Stimulated activated CD4-positive, alpha-beta T cell treated with anti-CD3 and anti-CD28 coated beads, Interleukin-12 subunit alpha, Interleukin-12 subunit beta, amount 100 ng/mL, for 24 hours (primary cell): ENCODE measurements around the gene ZG16.
A peak's percentile ranks its signal among the peaks of the same experiment; 100 is the strongest.
"Not testable (repeated sequence)": the region's sequence is repeated elsewhere in the genome, so short reads cannot be mapped to it uniquely, and the experiment has no call there.

ENCODE experiments used
- DNase-seq, 2 experiments: peaks; one replicate each; pipeline ENCODE4 v3.0.0-alpha.2; 2020; ENCODE audit warnings: low read depth in 2 of 2

The ZG16 gene

DNA sequence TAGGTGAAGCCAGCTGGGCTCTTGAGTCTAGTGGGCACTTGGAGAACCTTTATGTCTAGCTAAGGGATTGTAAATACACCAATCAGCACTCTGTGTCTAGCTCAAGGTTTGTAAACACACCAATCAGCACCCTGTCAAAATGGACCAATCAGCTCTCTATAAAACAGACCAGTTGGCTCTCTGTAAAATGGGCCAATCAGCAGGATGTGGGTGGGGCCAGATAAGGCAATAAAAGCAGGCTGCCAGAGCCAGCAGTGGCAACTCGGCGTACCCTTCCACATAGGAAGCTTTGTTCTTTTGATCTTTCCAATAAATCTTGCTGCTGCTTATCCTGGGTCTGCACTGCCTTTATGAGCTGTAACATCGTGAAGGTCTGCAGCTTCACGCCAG, 29.3 kb upstream of the ZG16 start:
- DNase-seq: not testable (repeated sequence)

GRCh38 chr16:29753516-29753915, 24.5 kb upstream of the ZG16 start:
- no peak for DNase-seq

DNA sequence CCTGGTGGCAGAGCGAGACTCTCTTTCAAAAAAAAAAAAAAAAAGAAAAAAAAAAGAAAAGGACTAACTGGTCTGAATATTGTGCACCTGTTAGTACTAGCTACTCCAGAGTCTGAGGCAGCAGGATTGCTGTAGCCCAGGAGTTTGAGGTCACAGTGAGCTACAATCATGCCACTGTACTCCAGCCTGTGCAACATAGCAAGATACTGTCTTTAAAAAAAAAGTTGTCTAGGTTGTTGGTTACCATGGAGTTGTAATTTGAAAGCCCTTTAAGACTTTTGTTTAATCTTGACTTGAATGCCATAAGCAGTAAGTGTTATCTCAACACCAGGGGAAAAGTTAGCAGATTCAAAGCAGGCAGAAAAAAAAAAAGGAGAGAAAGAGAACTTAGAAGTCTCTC, 21.4 kb upstream of the ZG16 start:
- DNase-seq: no peak

DNA sequence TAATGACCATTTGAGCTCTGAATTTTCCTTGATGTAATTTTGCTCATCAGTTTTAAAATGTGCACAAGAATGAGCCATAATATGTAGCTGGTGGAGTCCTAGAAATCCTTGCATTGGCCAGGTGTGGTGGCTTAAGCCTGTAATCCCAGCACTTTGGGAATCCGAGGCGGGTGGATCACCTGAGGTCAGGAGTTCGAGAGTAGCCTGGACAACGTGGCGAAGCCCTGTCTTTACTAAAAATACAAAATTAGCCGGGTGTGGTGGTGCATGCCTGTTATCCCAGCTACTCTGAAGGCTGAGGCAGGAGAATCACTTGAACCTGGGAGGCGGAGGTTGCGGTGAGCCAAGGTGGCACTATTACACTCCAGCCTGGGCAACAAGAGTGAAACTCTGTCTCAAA, 21.0 kb upstream of the ZG16 start:
- DNase-seq: not testable (repeated sequence)

GRCh38 chr16:29757950-29758466, 20.0 kb upstream of the ZG16 start:
- DNase-seq: no peak

GRCh38 chr16:29760567-29761279, 17.3 kb upstream of the ZG16 start:
- no peak for DNase-seq

DNA sequence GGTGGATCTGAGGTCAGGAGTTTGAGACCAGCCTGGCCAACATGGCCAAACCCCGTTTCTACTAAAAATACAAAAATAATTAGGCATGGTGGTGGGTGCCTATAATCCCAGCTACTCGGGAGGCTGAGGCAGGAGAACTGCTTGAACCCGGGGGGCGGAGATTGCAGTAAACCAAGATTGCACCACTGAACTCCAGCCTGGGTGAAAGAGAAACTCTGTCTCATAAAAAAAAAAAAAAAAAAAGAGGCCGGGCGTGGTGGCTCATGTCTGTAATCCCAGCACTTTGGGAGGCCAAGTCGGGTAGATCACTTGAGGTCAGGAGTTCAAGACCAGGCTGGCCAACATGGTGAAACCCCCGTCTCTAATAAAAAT, 16.8 kb upstream of the ZG16 start:
- not testable (repeated sequence) for DNase-seq

- DNase-seq: no peak
Observed at GRCh38 chr16:29761882-29762281, 16.2 kb upstream of the ZG16 start.

DNA sequence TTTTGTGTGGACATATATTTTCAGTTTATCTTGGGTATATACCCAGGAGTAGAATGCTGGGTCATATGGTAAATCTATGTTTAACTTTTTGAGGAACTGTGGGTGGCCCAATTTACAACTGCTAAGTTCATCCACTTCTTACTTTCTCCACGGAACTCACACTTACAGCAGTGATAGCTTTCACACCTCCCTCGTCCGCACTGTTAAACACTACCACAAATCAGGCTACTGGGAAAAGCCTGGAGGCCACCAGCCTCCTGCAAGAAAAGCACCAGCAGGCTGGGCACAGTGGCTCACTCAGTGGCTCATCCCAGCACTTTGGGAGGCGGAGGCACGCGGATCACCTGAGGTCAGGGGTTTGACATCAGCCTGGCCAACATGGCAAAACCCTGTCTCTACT, 14.7 kb upstream of the ZG16 start:
- no peak for DNase-seq

DNA sequence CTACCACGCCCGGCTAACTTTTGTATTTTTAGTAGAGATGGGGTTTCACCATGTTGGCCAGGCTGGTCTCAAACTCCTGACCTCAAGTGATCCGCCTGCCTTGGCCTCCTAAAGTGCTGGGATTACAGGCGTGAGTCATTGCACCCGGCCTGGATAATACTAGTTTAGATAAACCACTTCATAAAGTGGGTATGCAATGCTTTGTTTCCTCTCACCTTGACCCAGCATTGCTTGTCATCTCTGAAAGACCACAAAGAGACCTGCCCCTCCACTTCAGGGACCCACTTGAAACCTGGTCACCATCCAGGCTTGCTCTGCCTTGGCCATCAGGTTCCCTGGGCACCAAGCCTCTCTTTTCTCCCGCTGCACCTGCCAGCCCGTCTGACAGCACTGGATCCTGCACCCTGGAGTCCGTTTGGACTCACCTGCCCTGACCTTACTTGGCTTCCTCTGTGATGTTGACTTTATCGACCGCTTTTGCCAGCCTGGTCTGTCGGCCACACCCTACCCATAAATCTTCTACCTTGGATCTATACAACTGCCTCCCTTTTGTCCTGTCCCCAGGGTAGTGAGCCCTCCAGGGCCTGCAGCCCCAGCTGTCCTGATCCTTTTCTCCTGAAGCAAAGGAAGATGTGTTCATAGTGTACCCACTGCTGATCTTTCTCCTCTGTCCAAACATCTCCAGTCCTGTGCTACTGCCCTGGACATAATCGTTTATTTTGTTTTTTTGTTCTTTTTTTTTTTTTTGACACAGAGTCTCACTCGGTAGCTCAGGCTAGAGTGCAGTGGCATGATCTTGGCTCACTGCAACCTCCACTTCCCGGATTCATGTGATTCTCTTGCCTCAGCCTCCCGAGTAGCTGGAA, 12.7 kb upstream of the ZG16 start:
- no peak for DNase-seq

- no peak for DNase-seq
Observed at GRCh38 chr16:29766571-29766970, 11.5 kb upstream of the ZG16 start.

- no peak for DNase-seq
Observed at GRCh38 chr16:29767062-29767461, 11.0 kb upstream of the ZG16 start.

DNA sequence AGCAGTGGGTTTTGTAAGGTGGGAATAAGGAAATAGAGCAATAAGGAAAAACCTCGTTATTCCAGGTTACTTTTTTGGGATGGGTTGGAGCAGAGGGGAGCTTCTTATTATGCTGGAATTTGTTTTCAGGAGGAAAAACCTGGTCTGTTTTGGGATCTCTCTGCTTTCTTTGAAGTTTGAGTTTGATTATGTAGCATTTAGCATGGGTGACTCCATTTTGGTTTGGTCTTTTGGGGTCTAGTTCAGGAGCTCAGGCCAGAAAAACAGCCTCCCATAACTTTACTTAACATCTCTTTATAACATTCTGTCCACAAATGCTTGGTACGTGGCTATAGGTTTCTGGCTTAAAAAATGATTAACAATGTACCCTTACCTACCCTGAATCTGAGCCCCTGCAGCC, 8.5 kb upstream of the ZG16 start:
- no peak for DNase-seq

- no peak for DNase-seq
Observed at GRCh38 chr16:29770250-29770929, 7.7 kb upstream of the ZG16 start.

- DNase-seq: not testable (repeated sequence)
Observed at GRCh38 chr16:29772330-29772729, 5.7 kb upstream of the ZG16 start.

- DNase-seq: no peak
Observed at GRCh38 chr16:29774730-29775129, 3.3 kb upstream of the ZG16 start.

DNA sequence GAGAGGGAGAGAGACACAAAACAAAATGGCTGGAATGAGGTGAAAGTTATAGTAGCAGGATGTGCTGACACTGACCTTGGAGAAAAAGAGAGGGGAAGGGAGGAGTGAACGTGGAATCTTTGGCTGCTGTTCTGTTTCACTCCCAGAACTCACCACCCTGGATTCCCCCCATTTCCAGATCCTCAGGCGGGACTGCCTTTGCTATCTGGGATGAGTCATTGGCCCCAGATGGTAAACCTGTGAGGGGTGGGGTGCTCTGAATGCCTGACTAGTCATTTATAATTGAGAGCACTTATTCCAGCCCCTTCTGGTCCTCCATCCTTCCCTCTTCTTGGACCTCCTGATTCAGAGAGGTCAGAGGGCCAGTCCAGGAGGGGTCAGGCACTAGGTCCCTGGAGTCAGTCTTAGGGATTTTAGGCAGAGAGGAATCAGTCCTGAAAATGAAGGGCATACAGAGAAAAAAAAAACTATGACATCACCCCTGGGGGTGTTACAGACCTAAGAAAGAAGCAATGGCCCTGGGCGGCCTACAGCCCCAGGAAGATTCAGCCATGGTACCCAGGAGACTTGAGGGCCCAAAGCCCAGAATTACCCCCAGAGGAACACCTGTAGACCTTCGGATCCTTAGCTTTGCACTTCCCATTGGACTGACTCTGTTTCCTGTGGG, 2.2 kb upstream of the ZG16 start:
- no peak for DNase-seq

GRCh38 chr16:29779474-29779873, 1.4 kb downstream of the ZG16 start:
- DNase-seq: no peak

DNA sequence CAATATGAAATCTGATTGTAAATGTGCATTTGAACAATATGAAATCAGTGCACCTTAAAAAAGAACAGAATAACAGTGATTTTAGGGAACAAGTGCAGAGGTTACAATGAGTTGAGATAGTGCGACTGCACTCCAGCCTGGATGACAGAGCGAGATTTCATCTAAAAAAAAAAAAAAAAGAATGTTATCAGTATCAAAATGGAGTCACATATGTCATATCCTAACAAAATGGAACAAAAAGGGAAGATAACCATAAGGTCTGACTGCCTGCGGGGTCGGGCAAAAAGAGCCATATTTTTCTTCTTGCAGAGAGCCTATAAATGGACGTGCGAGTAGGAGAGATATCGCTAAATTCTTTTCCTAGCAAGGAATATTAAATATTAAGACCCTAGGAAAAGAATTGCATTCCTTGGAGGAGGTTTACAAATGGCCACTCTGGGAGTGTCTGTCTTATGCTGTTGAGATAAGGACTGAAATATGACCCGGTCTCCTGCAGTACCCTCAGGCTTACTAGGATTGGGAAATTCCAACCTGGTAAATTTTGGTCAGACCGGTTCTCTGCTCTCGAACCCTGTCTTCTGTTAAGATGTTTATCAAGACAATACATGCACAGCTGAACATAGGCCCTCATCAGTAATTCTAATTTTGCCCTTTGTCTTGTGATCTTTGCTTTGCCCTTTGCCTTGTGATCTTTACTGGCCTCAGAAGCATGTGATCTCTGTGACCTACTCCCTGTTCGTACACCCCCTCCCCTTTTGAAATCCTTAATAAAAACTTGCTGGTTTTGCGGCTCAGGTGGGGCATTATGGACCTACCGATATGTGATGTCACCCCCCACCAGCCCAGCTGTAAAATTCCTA, 5.3 kb downstream of the ZG16 start:
- not testable (repeated sequence) for DNase-seq

DNA sequence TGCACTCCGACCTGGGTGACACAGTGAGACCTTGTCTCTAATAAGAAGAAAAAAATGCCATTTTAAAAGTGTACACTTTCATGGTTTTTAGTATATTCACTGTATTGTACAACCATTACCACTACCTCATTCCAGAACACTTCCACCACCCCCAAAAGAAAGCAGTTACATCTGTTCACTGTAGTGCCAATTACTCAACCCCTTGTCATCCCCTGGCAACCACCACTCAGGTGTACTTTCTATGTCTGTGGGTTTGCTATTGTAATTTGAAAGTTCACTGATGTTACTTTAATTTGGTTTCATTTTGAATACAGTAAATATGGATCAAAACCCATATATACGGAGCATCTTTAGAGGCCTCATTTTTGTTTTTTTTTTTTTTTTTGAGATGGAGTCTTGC, 6.1 kb downstream of the ZG16 start:
- DNase-seq: no peak

GRCh38 chr16:29784901-29785500, 6.9 kb downstream of the ZG16 start:
- DNase-seq: peak; percentile 36 to 69
